RWPE2 (cell line): ENCODE measurements around the gene ADRA2B.

ENCODE experiments used
- ATAC-seq: fragments of 200-7000 bp; cut with Tn5 transposase; 3 replicates; pipeline ENCODE4 v1.9.1; 2021; ENCODE audit warnings: low read depth
- DNase-seq: peaks from one replicate; pipeline ENCODE4 v3.0.0-alpha.2; 2020; ENCODE audit warnings: low spot score
- H3K27ac ChIP-seq: fragments of 450-650 bp; 2 replicates; pipeline ENCODE4 v1.5.1; 2017; ENCODE audit warnings: mild to moderate bottlenecking; ENCODE audit not compliant: poor library complexity, severe bottlenecking
- H3K27me3 ChIP-seq: fragments of 250-450 bp; sonication (Bioruptor Pico); 2 replicates; pipeline ENCODE4 v1.5.1; 2021; ENCODE audit warnings: mild to moderate bottlenecking, moderate library complexity; ENCODE audit not compliant: insufficient read depth, poor library complexity, severe bottlenecking
- H3K36me3 ChIP-seq: fragments of 250-450 bp; sonication (Bioruptor Pico); 2 replicates; pipeline ENCODE4 v1.5.1; 2020; ENCODE audit warnings: low read depth, mild to moderate bottlenecking, moderate library complexity
- H3K4me1 ChIP-seq: fragments of 250-450 bp; sonication (Bioruptor Pico); 2 replicates; pipeline ENCODE4 v1.5.1; 2021; ENCODE audit warnings: mild to moderate bottlenecking, moderate library complexity; ENCODE audit not compliant: insufficient read depth, poor library complexity, severe bottlenecking
- H3K4me3 ChIP-seq: fragments of 250-450 bp; sonication (Bioruptor Pico); 2 replicates; pipeline ENCODE4 v1.5.1; 2021; ENCODE audit warnings: mild to moderate bottlenecking, moderate library complexity; ENCODE audit not compliant: severe bottlenecking
- H3K9me3 ChIP-seq: fragments of 250-450 bp; sonication (Bioruptor Pico); 2 replicates; pipeline ENCODE4 v1.5.1; 2021; ENCODE audit warnings: mild to moderate bottlenecking, moderate library complexity; ENCODE audit not compliant: severe bottlenecking
- CTCF ChIP-seq: fragments of 450-650 bp; IDR thresholded peaks from one replicate; pipeline ENCODE4 v1.5.1; 2017; ENCODE audit warnings: mild to moderate bottlenecking, moderate library complexity; ENCODE audit not compliant: poor library complexity, severe bottlenecking

ADRA2B gene

DNA sequence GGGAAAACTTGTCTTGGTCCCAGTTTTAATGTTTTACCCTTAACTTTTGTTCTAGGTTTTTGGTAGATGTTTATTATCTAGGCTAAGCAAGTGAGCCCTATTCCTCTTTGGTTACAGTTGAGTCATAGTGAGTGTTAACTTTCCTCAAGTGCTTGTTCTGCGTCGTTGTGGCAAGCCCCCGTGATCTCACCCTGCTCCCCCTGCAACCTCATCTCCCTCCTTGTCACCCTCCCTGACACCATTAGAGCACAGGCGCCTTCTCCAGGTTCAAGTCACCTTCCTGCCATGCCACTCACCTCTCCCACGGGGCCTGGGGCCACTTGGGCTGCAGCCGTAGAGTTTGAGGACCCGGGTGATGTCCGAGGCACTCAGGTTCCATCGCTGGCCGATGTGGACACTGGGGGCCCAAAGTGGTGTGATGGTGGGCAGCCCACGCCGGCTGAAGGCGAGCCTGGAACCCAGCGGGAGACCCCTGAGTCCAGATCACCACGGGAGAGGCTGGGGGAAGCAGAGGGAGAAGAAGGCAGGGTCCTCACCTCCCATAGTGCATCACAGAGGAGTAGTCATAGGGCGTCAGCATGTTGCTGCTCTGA, 13.3 kb upstream of the ADRA2B start:
- Histone ChIP-seq H3K4me1 (no peaks in the 10 kb centered on the region), H3K9me3 (no peaks in the 10 kb centered on the region), H3K36me3 (no peaks in the 10 kb centered on the region), H3K27me3 (no peaks in the 10 kb centered on the region), H3K27ac (no peak overlapping the region), H3K4me3 (no peak overlapping the region)
- DNase-seq: no peak
- no peak for ATAC-seq
- no peak for TF ChIP-seq CTCF

DNA sequence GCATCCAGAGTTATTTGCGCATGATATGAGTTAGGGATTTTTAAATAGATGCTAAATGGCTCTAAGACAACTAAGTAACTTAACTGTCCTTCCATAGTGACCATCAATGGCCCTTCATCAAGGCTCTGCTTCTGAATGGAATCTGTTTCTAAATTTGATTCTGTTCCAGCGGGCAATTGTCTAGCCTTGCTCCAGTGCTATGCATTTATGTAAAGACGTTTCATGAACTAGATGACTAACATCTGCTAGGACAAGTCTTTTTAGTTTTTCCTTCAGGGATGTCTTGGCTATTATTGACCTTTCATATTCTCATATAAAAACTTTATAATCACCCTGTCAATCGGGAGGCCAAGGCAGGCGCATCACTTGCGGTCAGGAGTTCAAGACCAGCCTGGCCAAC, 12.1 kb upstream of the ADRA2B start:
- no peak for TF ChIP-seq CTCF
- H3K27me3 ChIP-seq: no peaks in the 10 kb centered on the region
- H3K9me3 ChIP-seq: no peaks in the 10 kb centered on the region
- no peak overlapping the region for H3K4me3 ChIP-seq
- H3K4me1 ChIP-seq: no peaks in the 10 kb centered on the region
- no peaks in the 10 kb centered on the region for H3K36me3 ChIP-seq
- no peak for ATAC-seq
- no peak for DNase-seq
- H3K27ac ChIP-seq: no peak overlapping the region

GRCh38 chr2:96124406-96125265, 8.3 kb upstream of the ADRA2B start:
- DNase-seq (no peak), ATAC-seq (no peak)
- Histone ChIP-seq H3K27ac (no peak overlapping the region), H3K27me3 (no peaks in the 10 kb centered on the region), H3K4me1 (no peaks in the 10 kb centered on the region), H3K9me3 (no peaks in the 10 kb centered on the region), H3K4me3 (no peak overlapping the region), H3K36me3 (no peaks in the 10 kb centered on the region)
- no peak for TF ChIP-seq CTCF

DNA sequence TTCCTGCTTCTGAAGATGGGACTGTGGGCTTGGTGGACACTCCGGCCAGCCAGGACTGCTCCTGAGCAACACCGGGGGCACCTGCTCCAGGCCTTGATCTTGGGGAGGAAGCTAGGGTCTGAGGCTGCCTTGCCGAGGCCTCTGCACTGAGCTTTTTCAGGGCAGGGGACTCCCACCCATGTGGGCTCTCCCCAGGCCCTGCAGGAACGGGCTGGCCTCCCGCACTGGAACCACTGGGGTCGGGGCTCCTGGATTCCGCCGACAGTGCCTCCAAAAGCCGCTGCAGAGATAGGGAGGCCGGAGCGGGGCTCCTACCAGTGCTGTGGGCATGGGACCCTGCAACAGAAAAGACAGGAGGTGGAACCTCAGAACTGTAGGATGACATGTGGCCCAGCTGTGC, 7.6 kb upstream of the ADRA2B start:
- TF ChIP-seq CTCF: no peak
- H3K4me3 ChIP-seq: no peak overlapping the region
- no peak for ATAC-seq
- H3K27ac ChIP-seq: no peak overlapping the region
- no peaks in the 10 kb centered on the region for H3K36me3 ChIP-seq
- no peaks in the 10 kb centered on the region for H3K9me3 ChIP-seq
- H3K27me3 ChIP-seq: no peaks in the 10 kb centered on the region
- no peak for DNase-seq
- no peaks in the 10 kb centered on the region for H3K4me1 ChIP-seq

DNA sequence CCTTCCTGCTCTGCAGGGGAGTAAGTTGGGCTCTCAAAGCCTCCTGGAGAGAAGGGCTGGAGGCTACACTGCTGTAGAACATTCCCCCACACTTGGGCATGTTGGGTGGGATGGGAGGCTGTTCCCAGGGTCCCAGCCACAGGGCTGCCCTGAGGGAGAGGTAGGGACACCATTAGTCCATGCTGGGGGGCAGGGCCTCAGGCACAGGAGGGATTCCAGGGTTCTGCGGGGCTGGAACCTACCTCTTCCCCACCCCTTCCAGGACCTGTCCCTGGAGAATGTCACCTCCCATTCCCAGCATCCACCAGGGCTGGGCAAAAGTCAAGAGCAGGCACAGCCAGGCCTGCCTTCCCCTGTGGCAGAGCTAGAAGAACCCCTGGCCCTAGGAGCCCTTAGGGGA, 6.9 kb upstream of the ADRA2B start:
- DNase-seq: no peak
- H3K9me3 ChIP-seq: no peaks in the 10 kb centered on the region
- no peak overlapping the region for H3K4me3 ChIP-seq
- H3K36me3 ChIP-seq: no peaks in the 10 kb centered on the region
- ATAC-seq: no peak
- H3K27ac ChIP-seq: no peak overlapping the region
- no peaks in the 10 kb centered on the region for H3K27me3 ChIP-seq
- no peak for TF ChIP-seq CTCF
- no peaks in the 10 kb centered on the region for H3K4me1 ChIP-seq
